ENCODE data around the gene MAGEL2. TPM values are rescaled to one million over a fixed set of nuclear protein-coding genes. Genes with fewer than 3 reads are reported as not detected.

Gene MAGEL2
- total and polyA plus RNA-seq, 2 of the 8 experiments (the other 6 are each of a cell fraction or from before 2014, with no cell fraction given): 0.63 to 4.5 TPM

GRCh38 chr15:23629234-23629805, 18.3 kb downstream of the MAGEL2 start (continued):
- no peak for TF ChIP-seq ATF3 (IDR thresholded peaks at IDR 0.05; ENCODE audit: insufficient read depth, low read depth, low read length)
